ENCODE measurements around the gene PDK3.

PDK3 gene

GRCh38 chrX:24575496-24575895 lies 110.4 kb downstream of the PDK3 start:
- H2AFZ ChIP-seq (ENCODE audit: low read depth, low read length) = no peak overlapping the region

GRCh38 chrX:24577091-24577490 lies 112.0 kb downstream of the PDK3 start:
- Histone ChIP-seq H3K9ac (ENCODE audit: low read length) (no peak overlapping the region), H3K36me3 (replicated peaks; ENCODE audit: low read depth, low read length) (no peaks in the 10 kb centered on the region), H3K27ac (ENCODE audit: low read length) (no peak overlapping the region), H3K27me3 (ENCODE audit: low read depth, low read length) (no peaks in the 10 kb centered on the region), H3K9me3 (ENCODE audit: insufficient read depth, low read length) (no peaks in the 10 kb centered on the region), H2AFZ (ENCODE audit: low read depth, low read length) (no peak overlapping the region), H3K4me2 (ENCODE audit: low read length) (no peak overlapping the region), H3K4me3 (ENCODE audit: low read length) (no peak overlapping the region), H3K4me1 (ENCODE audit: low read length) (no peaks in the 10 kb centered on the region), H4K20me1 (ENCODE audit: insufficient read depth, low read length) (no peaks in the 10 kb centered on the region), H3K79me2 (ENCODE audit: low read length) (no peaks in the 10 kb centered on the region)
- TF ChIP-seq CTCF (IDR thresholded peaks at IDR 0.05; ENCODE audit: low read depth, low read length) (no peak), EZH2phosphoT487 (IDR thresholded peaks at IDR 0.05; ENCODE audit: low read depth) (no peak)

More at GRCh38 chrX:24575496-24575895, 110.4 kb downstream of the PDK3 start:
- Histone ChIP-seq H3K27me3 (ENCODE audit: low read depth, low read length) (no peaks in the 10 kb centered on the region), H3K4me3 (ENCODE audit: low read length) (no peak overlapping the region), H3K9me3 (ENCODE audit: insufficient read depth, low read length) (no peaks in the 10 kb centered on the region), H3K27ac (ENCODE audit: low read length) (no peak overlapping the region), H3K79me2 (ENCODE audit: low read length) (no peaks in the 10 kb centered on the region), H4K20me1 (ENCODE audit: insufficient read depth, low read length) (no peaks in the 10 kb centered on the region), H3K9ac (ENCODE audit: low read length) (no peak overlapping the region), H3K4me2 (ENCODE audit: low read length) (no peak overlapping the region), H3K4me1 (ENCODE audit: low read length) (no peaks in the 10 kb centered on the region), H3K36me3 (replicated peaks; ENCODE audit: low read depth, low read length) (no peaks in the 10 kb centered on the region)
- TF ChIP-seq EZH2phosphoT487 (IDR thresholded peaks at IDR 0.05; ENCODE audit: low read depth) (no peak), CTCF (IDR thresholded peaks at IDR 0.05; ENCODE audit: low read depth, low read length) (no peak)
